ENCODE measurements around the gene ERICH6B.

GRCh38 chr13:45621950-45622349 lies 6.4 kb upstream of the ERICH6B start:
- TF ChIP-seq CTCF (IDR thresholded peaks at IDR 0.05) (no peak), POLR2A (IDR thresholded peaks at IDR 0.05) (no peak)

All from uterus (tissue), 2 donors.